Endothelial cell of umbilical vein (primary cell): ENCODE data around the gene TXN. TPM values are rescaled to one million over a fixed set of nuclear protein-coding genes. Genes with fewer than 3 reads are reported as not detected.

Experiments used
- BruUV-seq: library from RNA; stranded (reverse); fragments of 400-500 nt; replicated peaks from 2 replicates; lab custom pipeline; 2021; lab: Mats Ljungman, UMichigan
- CTCF ChIA-PET: fragments of 300-600, 350-600 bp; sonication (Branson Sonifier 250); formaldehyde crosslinking; loops from one replicate; lab custom pipeline; 2021; ENCODE audit warnings: antibody characterized with exemption, inconsistent platforms; lab: Charles Lee
- POLR2A ChIA-PET: fragments of 300-600, 350-600 bp; sonication (Branson Sonifier 250); formaldehyde crosslinking; loops from one replicate; lab custom pipeline; 2021; ENCODE audit warnings: antibody characterized with exemption, inconsistent platforms; lab: Charles Lee
- DNase-seq: peaks from one replicate; pipeline ENCODE4 v3.0.0-alpha.2; 2011; ENCODE audit warnings: low read depth, low spot score
- FAIRE-seq: peaks from 2 replicates; lab custom pipeline; 2011; peaks lifted over from hg19 to GRCh38; lab: Jason Lieb, UNC
- H2AFZ ChIP-seq: 2 replicates; pipeline ENCODE4 v1.6.0; 2012; ENCODE audit warnings: low read depth, low read length, control low read depth, inconsistent platforms
- H3K27ac ChIP-seq: 2 replicates; pipeline ENCODE4 v1.5.1; 2011; ENCODE audit warnings: low read depth, mild to moderate bottlenecking, control low read depth, low read length, moderate library complexity; ENCODE audit not compliant: insufficient read depth
- H3K27me3 ChIP-seq, 2 experiments: 2 replicates each; pipeline versions ENCODE4 v1.6.0 to v1.6.1; 2011; ENCODE audit warnings: low read length in 2 of 2, mixed read lengths in 1 of 2; ENCODE audit not compliant: control insufficient read depth in 2 of 2, insufficient read depth in 2 of 2
- H3K36me3 ChIP-seq, 2 experiments: 2 replicates in 1 of 2; 3 replicates in 1 of 2; pipeline ENCODE4 v1.5.1; 2011; ENCODE audit warnings: low read length in 2 of 2, mild to moderate bottlenecking in 1 of 2, moderate library complexity in 1 of 2; ENCODE audit not compliant: control insufficient read depth in 2 of 2, insufficient read depth in 2 of 2; ENCODE audit errors: extremely low read depth in 1 of 2
- H3K4me1 ChIP-seq: 3 replicates; pipeline ENCODE4 v1.5.1; 2011; ENCODE audit warnings: mild to moderate bottlenecking, low read length; ENCODE audit not compliant: control insufficient read depth, insufficient read depth; ENCODE audit errors: extremely low read depth
- H3K4me2 ChIP-seq: 2 replicates; pipeline ENCODE4 v1.6.1; 2011; ENCODE audit warnings: low read length, control low read depth, mixed read lengths; ENCODE audit not compliant: insufficient read depth
- H3K4me3 ChIP-seq, 3 experiments: fragments of 200-600 bp in 1 of 3; sonication (generic), shearing (Covaris generic) in 1 of 3; replicated peaks in 1 of 3; 2 replicates each; pipeline ENCODE4 v1.5.1; 2011 to 2016; ENCODE audit warnings: control low read depth in 3 of 3, low read length in 3 of 3, mild to moderate bottlenecking in 2 of 3, inconsistent platforms in 1 of 3, low read depth in 1 of 3, moderate library complexity in 1 of 3; ENCODE audit not compliant: insufficient read depth in 1 of 3
- H3K79me2 ChIP-seq: 2 replicates; pipeline ENCODE4 v1.6.0; 2012; ENCODE audit warnings: low read length, inconsistent platforms; ENCODE audit not compliant: control insufficient read depth, insufficient read depth
- H3K9ac ChIP-seq: replicated peaks from 2 replicates; pipeline ENCODE3; 2011; ENCODE audit warnings: low read length, control low read depth; ENCODE audit not compliant: insufficient read depth; ENCODE audit errors: extremely low read depth
- H3K9me1 ChIP-seq: replicated peaks from 3 replicates; pipeline ENCODE4 v1.6.0; 2011; ENCODE audit warnings: mild to moderate bottlenecking, low read length; ENCODE audit not compliant: control insufficient read depth, insufficient read depth; ENCODE audit errors: extremely low read depth
- H3K9me3 ChIP-seq: replicated peaks from 2 replicates; pipeline ENCODE4 v1.5.1; 2012; ENCODE audit warnings: low read length, inconsistent platforms; ENCODE audit not compliant: control insufficient read depth, insufficient read depth
- H4K20me1 ChIP-seq: replicated peaks from 2 replicates; pipeline ENCODE3; 2011; ENCODE audit warnings: mild to moderate bottlenecking, low read length; ENCODE audit not compliant: control insufficient read depth, insufficient read depth; ENCODE audit errors: extremely low read depth
- CTCF ChIP-seq, 2 donors: IDR thresholded peaks; 1 replicate in 1 of 2; 2 replicates in 1 of 2; pipeline ENCODE4 v1.5.1; 2011; ENCODE audit warnings: low read length in 2 of 2, mild to moderate bottlenecking in 2 of 2, moderate library complexity in 2 of 2, control low read depth in 1 of 2, inconsistent platforms in 1 of 2, low read depth in 1 of 2; ENCODE audit not compliant: insufficient read depth in 1 of 2; ENCODE audit errors: extremely low read depth in 1 of 2
- EZH2 ChIP-seq: IDR thresholded peaks from 2 replicates; pipeline ENCODE4 v1.6.1; 2012; ENCODE audit warnings: borderline replicate concordance, low read depth, mild to moderate bottlenecking, moderate library complexity, low read length, inconsistent platforms; ENCODE audit not compliant: severe bottlenecking
- FOS ChIP-seq: IDR thresholded peaks from 2 replicates; pipeline ENCODE4 v1.6.1; 2011; ENCODE audit warnings: mild to moderate bottlenecking, low read length, moderate library complexity, borderline replicate concordance; ENCODE audit not compliant: insufficient read depth
- GATA2 ChIP-seq: IDR thresholded peaks from 2 replicates; pipeline ENCODE4 v1.7.0; 2011; ENCODE audit warnings: low read depth, mild to moderate bottlenecking, moderate library complexity, mixed read lengths, low read length; ENCODE audit not compliant: insufficient read length, insufficient read depth
- JUN ChIP-seq: IDR thresholded peaks from 2 replicates; pipeline ENCODE4 v1.6.1; 2011; ENCODE audit warnings: borderline replicate concordance, low read depth; ENCODE audit not compliant: insufficient read length, insufficient read depth
- MAX ChIP-seq: IDR thresholded peaks from 2 replicates; pipeline ENCODE4 v1.6.1; 2011; ENCODE audit not compliant: insufficient read depth, insufficient read length
- MYC ChIP-seq: IDR thresholded peaks from one replicate; pipeline ENCODE4 v1.6.1; 2011; ENCODE audit warnings: mild to moderate bottlenecking, low read depth, low read length
- POLR2A ChIP-seq: IDR thresholded peaks from 2 replicates; pipeline ENCODE4 v1.6.1; 2012; ENCODE audit warnings: low read depth, mild to moderate bottlenecking, control low read depth, low read length
- POLR2AphosphoS5 ChIP-seq: IDR thresholded peaks from 2 replicates; pipeline ENCODE4 v1.6.1; 2012; ENCODE audit warnings: low read depth, mild to moderate bottlenecking, control low read depth, low read length, moderate library complexity; ENCODE audit not compliant: insufficient read depth
- dilution Hi-C: fragments of 300-500 bp; cut with MboI; formaldehyde crosslinking; loops from one replicate; pipeline ENCODE4 v1.15.0; 2019; ENCODE audit warnings: low sequenced_read_pairs; ENCODE audit not compliant: extremely low pct_ligation_motif_present
- intact Hi-C: fragments of 100-400 bp; cut with micrococcal nuclease; formaldehyde crosslinking; loops from one replicate; pipeline ENCODE4 v1.10.0; 2022
- polyA plus RNA-seq, 4 experiments: library from polyadenylated mRNA; depleted of rRNA in 3 of 4; stranded (reverse) in 3 of 4; unstranded in 1 of 4; fragments of >200 nt; gene quantifications; 2 replicates each; pipeline versions ENCODE4 v1.2.1 to v1.2.3, GENCODE V29; 2011 to 2012; ENCODE audit warnings: missing spikeins in 1 of 4
- total RNA-seq: library from RNA; stranded (reverse); gene quantifications from 2 replicates; pipeline ENCODE4 v1.2.3, GENCODE V29; 2021

Gene TXN
- total and polyA plus RNA-seq, 2 donors (not counting 3 experiments of a cell fraction or from before 2014, with no cell fraction given): 280 to 373 TPM

GRCh38 chr9:110303133-110303532 is 46.8 kb upstream of the TXN start:
- DNase-seq (no peak), FAIRE-seq (no peak)
- no TSS peak for BruUV-seq
- H3K9me1 ChIP-seq: no peaks in the 10 kb centered on the region
- no peaks in the 10 kb centered on the region for H4K20me1 ChIP-seq
- no peak overlapping the region for H3K9ac ChIP-seq
- H3K27ac ChIP-seq: no peak overlapping the region
- dilution Hi-C loops (no loop called here), intact Hi-C loops (no loop called here)
- H3K4me2 ChIP-seq: no peak overlapping the region
- no peak overlapping the region for H2AFZ ChIP-seq
- H3K79me2 ChIP-seq: no peaks in the 10 kb centered on the region
- TF ChIP-seq POLR2A (no peak), POLR2AphosphoS5 (no peak), JUN (no peak), CTCF (IDR thresholded peaks at IDR 0.05; ENCODE audit: extremely low read depth in 1 of 2, insufficient read depth in 1 of 2, low read depth in 1 of 2, low read length in 2 of 2) (no peak), MAX (no peak), MYC (no peak), FOS (no peak), GATA2 (no peak), EZH2 (no peak)
- ChIA-PET POLR2A (no interaction called here), CTCF (no interaction called here)
- no peak overlapping the region for H3K4me3 ChIP-seq
- no peaks in the 10 kb centered on the region for H3K9me3 ChIP-seq
- H3K27me3 ChIP-seq: peaks cover 0 to 3% of the 10 kb centered on the region in 2 experiments
- H3K4me1 ChIP-seq: no peaks in the 10 kb centered on the region
- no peaks in the 10 kb centered on the region for H3K36me3 ChIP-seq
